ENCODE results near the gene ADGRD1.
"Not testable (repeated sequence)": the region's sequence is repeated elsewhere in the genome, so short reads cannot be mapped to it uniquely, and the experiment has no call there.

ADGRD1 gene

DNA sequence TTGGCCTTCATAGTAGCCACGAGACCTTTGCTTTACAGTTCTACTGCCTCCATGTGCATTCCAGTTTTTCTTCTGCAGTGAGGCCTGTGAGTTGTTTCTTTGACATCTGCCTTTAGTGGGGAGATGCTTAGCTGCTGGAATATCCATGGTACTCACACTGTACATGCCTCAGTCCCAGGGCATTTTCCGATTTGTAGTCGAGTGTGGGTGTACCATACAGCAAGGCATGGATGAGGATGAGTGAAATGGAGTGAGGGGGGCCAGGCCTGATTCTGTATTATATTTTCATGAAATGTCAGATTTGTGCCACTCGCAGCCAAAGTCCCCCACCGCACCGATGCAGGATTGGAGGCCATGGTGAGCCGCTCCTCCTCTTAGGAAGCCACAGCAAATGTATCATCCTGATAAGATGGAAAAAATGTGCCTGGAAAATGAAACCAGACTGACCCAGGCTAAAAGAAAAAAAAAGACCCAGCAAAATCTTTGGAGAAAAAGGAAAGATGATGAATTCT, 173.0 kb downstream of the ADGRD1 start:
- DNase-seq: no peak

DNA sequence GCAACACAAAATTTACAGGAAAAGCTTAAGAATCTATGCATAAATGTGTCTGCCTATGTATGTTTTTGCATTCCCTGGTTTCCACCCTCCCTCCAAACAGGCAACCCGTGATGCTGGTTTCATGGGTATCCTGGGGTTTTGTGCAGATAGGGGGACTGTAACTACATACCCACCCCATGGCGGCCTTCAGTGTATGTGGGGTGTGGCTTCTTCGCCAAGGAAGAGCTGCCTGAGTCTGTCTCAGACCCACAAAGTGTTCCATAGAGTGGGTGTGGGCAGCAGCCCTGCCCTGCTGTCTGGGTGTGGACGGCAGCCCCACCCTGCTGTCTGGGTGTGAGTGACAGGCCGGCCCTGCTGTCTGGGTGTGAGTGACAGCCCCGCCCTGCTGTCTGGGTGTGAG, 174.8 kb downstream of the ADGRD1 start:
- no peak for DNase-seq

DNA sequence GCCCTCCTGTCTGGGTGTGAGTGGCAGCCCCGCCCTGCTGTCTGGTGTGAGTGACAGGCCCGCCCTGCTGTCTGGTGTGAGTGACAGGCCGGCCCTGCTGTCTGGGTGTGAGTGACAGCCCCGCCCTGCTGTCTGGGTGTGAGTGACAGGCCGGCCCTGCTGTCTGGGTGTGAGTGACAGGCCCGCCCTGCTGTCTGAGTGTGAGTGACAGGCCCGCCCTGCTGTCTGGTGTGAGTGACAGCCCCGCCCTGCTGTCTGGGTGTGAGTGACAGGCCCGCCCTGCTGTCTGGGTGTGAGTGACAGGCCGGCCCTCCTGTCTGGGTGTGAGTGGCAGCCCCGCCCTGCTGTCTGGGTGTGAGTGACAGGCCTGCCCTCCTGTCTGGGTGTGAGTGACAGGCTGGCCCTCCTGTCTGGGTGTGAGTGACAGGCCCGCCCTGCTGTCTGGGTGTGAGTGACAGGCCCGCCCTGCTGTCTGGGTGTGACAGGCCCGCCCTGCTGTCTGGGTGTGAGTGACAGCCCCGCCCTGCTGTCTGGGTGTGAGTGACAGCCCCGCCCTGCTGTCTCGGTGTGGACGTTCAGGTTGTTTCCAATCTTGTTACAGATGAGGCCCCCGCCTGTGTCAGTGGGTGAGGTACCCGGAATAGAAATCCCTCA, 175.4 kb downstream of the ADGRD1 start:
- DNase-seq: not testable (repeated sequence)

DNA sequence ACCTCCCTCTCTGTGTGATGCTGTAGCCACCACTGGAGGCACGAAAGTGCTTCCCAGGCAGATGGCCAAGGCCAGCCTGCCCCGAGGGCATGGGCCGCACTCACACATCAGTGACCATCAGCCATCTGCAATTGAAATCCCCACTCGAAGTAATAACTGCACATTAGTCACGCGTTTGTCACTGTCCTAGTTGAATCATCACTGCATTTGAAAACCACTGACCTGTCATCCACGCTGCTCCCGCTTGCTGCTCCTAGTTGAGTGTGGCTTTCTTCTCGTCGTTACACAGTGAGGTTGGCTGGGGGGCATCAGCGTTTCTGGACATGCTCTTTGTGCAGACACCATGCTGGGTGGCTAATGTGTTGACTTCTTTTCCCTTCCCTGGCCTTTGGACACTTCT, 176.1 kb downstream of the ADGRD1 start:
- DNase-seq: no peak

DNA sequence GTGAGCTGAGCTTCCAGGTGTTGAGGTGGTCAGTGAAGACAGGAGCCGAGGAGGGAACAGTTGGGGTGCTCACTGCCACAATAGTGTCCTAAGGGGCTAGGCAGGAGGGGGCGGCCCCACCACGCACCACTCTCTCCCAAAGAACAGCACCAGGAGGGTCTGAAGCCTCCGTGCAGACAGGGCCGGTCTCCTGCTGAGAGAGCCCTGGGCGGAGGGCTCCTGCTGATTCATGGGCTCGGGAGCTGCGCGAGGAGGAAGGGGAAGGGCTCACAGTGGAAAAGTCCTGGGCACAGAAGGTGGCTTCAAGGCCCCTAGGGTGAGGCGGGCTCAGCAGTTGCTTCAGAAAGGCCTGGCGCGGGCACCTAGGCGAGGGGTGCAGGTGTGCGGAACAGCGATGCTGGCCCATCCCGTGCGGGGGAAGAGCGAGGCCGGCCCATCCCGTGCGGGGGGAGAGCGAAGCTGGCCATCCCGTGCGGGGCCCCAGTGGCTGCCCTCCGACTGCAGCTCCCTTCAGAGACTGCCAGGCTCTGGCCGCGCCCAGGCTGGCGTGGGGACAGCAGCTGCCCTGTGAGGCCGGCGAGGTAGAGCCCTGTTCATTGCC, 176.7 kb downstream of the ADGRD1 start:
- DNase-seq: no peak

DNA sequence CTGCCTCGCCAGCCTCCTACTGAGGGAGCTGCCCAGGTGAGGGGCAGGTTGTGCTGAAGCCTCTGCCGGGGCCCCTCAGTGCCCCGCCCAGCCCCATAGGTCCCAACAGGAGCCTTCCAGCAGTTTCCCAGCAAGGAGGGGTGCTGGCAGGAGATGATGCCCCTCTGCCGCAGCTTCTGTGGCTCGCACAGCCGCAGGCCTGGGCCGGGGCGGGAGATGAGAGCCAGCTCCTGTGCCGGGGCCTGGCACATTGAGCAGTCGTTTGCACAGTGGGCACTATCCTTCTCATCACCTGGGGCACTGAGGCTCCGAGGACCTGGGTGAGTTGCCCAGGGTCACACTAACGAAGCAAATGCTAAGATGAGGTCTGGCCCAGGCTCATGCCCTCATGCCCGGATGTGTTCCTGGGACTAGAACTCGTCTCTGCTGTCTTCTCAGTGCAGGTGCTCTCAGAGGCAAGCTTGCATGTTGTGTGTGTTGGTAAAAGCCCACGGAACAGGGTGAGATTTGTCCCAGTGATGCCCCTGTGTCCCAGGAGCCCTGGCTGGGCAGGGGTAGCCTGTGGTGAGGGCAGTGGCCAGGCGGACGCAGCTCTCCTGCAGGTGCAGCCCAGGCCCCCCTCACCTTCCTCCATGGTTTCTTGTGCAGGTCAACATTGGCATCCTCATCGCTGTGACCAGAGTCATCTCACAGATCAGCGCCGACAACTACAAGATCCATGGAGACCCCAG, 177.5 kb downstream of the ADGRD1 start:
- no peak for DNase-seq

DNA sequence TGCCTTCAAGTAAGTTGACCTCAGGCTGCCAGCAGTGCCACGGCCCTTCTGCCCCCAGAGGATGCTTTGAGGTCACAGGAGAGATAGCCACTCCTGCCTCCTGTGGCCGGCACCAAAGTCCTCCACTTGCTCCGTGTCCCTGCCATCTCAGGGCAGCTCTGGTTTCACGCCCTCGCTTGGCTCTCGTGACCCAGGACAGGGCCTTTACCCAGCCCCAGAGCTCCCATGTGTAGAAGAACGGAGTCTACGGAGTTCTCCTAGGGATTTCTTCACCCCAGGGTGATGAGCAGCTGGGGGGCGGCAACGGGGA, 178.1 kb downstream of the ADGRD1 start:
- DNase-seq: no peak

DNA sequence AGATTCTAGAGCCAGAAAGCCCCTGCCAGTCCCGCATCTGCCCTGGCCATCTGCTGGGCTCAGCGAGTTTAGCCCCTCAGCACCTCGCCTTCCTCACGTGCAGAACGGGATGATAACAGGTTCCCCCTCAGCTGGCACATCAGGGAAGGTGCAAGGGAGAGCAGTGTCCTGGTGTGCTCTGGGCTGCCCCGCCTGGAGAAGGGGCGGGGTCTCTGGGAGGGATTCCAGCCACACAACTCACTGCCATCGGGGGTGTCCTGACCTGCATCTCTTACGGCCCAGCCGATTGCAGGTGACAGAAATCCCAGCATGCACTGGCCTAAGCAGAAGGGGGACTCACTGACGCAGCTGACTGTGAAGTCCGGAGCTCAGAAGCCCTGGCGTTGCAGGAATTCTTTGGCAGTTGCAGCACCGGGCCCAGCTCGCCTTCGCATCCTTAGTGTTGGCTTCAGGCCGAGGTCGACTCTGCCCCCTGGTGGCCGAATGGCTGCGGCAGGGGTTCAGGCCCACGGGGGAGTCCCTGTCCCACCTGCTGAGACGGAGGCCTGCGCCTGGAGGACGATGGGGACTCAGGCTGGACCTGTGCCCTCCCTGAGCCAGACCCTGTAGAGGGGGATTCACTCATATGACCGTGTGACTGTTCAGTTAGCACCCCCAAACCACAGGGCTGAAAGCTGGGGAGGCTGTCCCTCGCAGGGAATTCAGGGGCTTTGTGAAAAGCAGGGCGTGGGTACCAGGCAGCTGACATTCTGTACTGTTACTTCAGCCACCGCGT, 178.6 kb downstream of the ADGRD1 start:
- no peak for DNase-seq

DNA sequence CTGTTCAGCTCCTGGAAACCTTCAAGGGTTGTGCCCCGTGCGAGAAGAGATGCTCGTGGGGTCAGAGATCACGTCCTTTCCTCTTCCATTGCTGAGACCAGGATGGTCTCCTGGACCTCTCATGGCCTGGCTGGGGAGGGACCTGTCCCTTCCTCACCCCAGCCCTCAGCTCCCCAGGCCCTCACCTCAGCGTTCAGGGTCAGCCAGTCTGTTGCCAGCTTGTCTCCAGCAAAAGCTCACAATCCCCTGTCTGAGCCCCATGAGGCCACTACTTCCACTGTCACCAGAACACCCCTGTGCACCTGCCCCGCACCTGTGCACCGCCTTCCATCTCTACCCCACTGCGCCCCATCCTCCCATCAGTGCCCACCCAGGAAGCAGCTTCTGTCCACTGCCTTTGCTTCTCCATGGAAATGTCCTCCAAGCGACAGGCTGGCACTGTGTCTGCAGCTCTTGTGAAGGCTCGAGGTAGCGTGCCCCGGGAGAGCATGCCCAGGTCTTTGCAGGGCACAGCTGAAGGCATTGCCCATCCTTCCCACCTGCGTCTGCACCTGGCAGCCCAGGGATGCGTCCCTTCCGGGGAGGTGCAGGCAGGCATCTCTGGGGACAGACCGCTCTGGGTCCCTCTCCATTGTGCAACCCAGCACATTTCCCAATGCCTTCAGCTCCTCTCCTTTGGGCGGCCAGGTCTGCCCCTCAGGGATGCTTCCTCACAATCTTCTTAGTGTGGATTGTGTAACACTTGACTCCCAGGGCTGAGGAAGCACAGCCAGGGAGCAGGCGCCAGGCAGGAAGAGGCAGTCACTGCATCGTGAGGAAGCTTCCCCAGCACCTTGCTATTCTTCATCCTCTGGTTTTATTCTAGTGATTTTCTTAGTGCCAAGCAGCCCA, 179.6 kb downstream of the ADGRD1 start:
- DNase-seq: no peak

DNA sequence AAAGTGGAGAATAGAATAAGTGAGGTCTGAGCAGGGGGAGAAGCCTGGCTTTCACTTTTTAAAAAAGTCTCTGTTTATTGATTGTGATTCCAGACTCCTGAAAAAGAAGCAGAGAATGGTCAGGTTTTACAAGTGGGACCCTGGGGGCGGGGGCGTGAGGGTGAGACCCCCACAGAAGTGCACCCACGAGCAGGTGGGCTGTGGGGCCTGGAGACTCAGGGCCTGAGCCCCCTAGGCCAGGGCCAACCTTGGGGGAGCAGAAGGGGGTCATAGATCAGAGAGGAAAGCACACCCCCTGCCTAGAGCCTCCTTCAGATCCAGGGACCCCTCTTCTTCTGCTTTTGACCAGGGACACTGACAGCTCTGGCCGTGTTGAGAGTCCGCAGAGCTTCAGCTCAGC, 180.3 kb downstream of the ADGRD1 start:
- no peak for DNase-seq

DNA sequence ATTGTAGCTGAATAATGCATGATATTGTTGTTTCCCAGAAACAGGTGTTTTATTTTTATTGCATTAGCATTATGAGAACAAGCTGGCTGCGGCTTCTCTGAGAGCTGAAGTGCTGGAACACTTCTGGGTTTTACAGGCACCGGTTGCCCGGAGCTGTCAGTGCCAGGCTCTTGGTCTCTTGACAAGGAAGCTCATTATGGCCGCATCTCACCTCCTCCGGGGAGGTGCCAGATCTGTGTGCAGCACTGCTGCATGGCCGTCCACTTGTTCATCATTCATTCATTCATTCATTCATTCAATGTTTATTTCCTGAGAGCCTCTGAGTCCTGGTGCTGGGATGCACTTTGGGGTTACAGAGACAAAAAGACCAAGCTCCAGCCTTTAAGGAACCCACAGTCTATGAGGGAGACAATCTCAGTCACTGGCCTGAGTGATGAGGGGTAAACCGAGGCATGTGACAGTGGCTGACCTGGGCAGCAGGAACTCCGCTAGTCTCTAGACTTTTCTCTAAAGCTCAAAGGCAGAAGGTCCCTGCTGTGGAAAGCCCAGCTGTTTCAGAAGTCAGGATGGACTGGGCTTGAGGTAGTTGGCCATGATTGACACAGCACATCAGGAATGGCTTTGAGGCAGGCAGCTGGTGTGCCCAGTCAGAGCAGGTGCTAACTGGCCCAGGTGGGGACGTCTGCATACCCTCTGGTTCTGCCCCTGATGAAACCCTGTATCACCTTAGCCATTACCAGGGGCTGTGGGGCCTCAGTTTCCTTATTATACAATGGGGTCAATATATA, 181.0 kb downstream of the ADGRD1 start:
- no peak for DNase-seq

DNA sequence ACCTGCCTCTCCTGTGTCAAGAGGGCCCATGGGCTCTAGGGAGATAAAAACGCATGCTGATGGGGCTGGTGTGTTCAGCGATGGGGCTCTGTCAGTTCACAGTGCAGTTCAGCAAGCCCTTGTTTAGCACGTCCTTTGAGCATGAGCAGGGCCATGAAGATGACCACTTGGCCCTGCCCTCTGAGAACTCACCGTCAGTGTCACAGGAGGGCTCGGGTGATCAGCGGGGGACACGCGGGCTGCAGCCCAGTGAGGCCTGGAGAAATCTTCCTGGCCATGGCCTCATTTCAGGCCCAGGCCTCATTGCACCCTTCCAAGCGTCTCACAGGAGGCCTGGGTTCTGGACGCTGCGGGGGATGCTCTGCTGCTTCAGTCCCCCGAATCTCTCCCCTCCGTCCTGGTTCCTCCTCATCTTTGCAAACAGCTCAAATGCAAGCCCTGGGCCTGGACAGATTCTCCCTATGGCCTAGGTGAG, 181.6 kb downstream of the ADGRD1 start:
- no peak for DNase-seq

DNA sequence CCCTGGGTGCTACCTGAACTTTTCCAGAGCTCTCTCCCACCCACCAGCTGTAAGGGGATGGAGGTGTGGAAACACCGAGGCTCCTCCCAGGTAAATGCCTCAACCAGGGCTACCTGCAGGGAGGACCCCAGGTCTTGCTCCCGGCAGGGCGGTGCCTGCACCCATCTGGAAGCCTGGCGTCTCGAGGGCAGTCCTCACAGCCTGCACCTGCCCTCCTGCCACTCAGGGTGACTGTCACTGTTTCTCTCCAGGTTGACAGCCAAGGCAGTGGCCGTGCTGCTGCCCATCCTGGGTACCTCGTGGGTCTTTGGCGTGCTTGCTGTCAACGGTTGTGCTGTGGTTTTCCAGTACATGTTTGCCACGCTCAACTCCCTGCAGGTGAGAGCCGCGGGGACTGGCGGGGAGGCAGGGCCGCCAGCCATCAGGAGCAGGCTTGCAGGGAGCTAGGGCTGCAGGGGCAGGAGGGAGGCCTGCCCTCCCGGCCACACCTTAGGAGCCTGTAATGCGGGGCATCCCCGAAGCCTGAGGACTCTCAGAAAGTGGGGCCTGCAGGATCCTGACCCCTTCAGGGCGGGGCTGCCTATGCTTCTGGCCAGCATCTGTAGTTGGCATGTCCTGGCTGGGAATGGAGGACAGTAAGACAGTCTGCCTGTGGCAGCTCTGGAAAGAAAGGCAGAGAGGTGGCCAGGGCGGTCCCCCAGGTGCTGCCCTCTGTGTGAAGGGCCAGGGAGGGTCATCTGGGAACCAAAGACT, 182.3 kb downstream of the ADGRD1 start:
- DNase-seq: no peak

DNA sequence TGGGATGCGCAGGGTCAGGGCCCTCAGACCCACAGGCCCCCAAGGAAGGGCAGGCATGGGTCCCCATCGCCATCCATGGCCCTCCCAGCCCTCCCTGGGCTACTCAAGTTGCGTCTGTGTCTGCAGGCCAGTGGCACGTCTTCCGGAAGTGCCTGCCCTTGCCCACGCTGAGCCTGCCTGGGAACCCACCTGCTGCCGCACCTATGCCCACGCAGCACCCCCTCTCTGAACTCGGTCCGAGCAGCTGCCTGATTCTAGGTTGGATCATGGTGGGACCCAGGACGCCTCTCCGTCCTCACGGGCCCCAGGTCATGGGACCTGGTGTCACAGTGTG, 182.8 kb downstream of the ADGRD1 start:
- DNase-seq: no peak

DNA sequence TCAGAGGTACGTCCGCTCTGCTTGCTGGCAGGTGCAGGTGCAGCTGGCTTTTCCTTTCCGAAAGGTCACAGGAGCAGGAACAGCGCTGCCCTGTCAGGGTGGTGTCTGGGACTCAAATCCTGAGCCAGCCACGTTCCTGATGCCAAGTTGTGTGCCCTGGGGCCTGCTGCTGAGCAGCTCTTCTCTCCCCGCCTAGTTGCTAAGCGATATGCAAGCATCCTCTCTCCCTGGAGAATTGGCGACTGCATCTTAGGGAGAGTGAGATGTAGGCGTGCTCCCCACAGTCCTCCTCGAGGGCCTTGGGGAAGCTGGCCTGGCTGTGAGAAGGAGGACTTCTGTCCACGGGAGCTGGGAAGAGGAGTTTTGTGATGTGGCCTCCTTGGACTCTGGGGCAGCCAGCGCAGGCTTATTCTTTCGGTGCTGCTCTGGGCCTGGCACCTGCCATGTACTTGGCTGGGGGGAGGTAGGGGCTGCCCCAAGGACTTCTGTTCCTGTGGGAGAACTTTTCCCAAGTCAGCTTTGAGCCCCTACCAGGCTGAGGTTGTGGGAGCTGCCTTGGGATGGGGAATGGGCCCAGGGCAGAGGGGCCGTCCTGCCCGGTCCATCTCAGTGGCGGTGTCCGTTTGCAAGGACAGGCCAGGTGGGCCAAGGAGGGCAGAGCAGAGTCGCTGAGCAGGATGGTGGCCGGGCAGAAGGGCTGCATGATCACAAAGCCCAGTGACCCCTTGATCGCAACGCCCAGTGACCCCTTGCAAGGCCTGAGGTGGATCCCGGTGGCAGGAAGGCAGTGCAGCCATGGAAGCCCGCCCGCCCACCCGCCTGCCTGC, 183.5 kb downstream of the ADGRD1 start:
- DNase-seq: no peak

DNA sequence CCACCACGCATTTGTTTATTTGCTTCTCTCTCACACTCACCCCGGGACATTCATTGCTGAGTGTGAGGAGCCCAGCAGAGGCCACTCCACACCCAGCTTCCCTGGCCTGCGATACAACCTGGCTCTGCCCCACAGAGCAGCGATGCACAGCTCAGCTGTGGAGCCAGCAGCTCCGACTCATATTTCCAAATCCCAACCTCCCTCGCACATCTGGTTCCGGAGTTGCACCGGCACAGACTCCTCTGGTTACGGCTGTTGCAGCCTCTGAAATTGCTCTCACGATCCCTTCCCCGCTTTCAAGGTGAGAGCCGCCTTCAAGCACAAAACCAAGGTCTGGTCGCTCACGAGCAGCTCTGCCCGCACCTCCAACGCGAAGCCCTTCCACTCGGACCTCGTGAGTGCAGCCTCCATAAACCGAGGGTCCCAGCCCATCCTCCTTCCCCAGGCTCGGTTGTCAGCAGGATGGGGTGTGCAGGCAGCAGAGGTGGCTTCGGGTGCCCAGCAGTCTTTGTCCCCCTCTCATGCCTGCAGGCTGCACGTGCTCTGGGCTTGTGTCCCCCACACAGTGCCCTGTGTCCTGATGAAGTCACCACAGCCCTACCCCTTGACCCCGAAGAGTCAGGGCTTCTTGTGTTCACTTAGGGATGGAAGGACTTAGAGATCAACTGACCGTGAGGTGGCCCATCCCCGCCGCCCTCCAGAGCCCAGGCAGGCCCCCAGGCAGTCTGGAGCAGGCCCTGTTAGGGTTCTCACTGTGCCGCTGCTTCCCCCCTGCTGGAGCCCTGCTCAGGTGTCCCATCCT, 184.3 kb downstream of the ADGRD1 start:
- DNase-seq: no peak

DNA sequence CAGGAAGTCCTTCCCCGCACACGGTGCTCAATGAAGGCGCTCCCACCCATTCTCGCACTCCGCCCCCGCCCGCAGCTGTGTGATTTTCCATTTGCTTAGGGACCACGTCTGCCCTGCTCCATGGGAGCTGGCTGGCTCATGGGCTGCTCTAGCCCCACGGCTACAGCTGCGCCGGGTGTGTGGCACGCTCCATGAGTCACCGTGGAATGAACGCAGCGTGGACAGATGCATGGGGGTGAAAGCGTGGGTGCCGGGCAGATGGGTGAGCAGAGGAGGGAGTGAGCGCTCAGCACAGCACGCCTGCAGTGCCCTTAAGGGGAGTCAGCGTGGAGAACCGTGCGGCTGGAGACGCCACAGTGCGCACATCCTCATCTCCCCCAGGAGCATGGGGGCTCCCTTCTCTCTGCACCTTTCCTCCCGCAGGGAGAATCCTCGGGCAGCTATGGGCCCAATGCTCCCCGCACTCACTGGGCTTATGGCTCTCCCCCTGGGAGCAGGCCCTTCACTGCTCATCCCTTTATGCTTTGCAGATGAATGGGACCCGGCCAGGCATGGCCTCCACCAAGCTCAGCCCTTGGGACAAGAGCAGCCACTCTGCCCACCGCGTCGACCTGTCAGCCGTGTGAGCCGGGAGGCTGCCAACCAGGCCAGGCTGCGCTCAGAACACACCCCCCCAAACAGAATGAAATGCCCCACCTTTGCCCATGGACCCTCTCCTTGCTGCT, 185.1 kb downstream of the ADGRD1 start:
- DNase-seq: no peak

DNA sequence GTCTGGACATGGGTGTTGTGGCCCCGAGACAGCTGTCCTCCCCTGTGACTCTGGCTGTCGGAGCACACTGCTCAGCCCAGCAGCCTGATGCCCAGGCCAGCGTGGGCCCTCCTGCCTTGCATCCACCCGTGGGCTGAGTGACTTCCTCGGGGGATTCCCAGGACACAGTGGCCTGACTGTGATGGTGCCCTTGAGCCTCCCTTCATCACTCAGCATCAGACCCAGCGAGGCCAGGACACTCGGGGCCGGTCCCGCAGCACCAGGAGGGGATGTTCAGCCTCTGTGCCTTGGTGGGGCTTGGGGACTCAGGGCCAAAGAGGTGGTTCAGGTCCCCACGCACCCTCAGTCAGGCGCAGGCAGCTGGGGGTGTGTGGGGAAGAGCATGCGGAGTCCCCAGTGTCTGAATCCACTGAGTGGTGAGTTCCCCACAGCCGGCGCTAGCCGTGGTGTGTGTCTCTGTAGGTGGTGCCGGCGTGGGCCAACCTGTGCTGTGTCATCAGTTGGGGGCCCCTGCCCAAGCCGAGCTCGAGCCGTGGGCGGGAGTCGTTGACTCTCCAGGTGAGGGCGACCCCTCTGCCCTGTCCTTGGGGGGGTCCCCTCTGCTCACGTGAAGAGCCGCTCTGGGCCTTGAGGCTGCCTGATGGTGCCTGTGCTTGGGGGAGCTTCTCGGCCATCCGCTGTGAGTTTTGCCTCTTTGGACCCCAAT, 185.8 kb downstream of the ADGRD1 start:
- DNase-seq: no peak
